CD4-positive, alpha-beta memory T cell (primary cell): ENCODE data around the gene LRIT1. TPM values are rescaled to one million over a fixed set of nuclear protein-coding genes. Genes with fewer than 3 reads are reported as not detected.

Source experiments
- CTCF ChIA-PET: fragments of 350-600 bp; sonication (Branson Sonifier 250); formaldehyde crosslinking; loops from one replicate; lab custom pipeline; 2021; ENCODE audit warnings: inconsistent platforms; ENCODE audit not compliant: partially characterized antibody; lab: Charles Lee
- POLR2A ChIA-PET: fragments of 350-600 bp; sonication (Branson Sonifier 250); formaldehyde crosslinking; loops from one replicate; lab custom pipeline; 2021; ENCODE audit not compliant: partially characterized antibody; lab: Charles Lee
- DNase-seq, 5 donors: peaks; one replicate each; pipeline versions ENCODE4 v3.0.0 to v3.0.0-alpha.2; 2020 to 2022; ENCODE audit warnings: mixed read lengths in 1 of 5
- H3K27ac ChIP-seq: one replicate; pipeline ENCODE4 v1.7.0; 2013; ENCODE audit warnings: low read depth, low read length
- H3K27me3 ChIP-seq: 2 replicates; pipeline ENCODE4 v1.7.0; 2013; ENCODE audit warnings: mild to moderate bottlenecking, low read length, moderate library complexity; ENCODE audit not compliant: insufficient read depth
- H3K36me3 ChIP-seq: 2 replicates; pipeline ENCODE4 v1.7.0; 2013; ENCODE audit warnings: mild to moderate bottlenecking, low read length, moderate library complexity; ENCODE audit not compliant: insufficient read depth
- H3K4me1 ChIP-seq: 2 replicates; pipeline ENCODE4 v1.7.0; 2013; ENCODE audit warnings: mild to moderate bottlenecking, low read length, moderate library complexity; ENCODE audit not compliant: insufficient read depth
- H3K4me3 ChIP-seq, 2 donors: one replicate each; pipeline ENCODE4 v1.7.0; 2013; ENCODE audit warnings: low read length in 2 of 2, mild to moderate bottlenecking in 1 of 2
- H3K9me3 ChIP-seq, 2 donors: one replicate each; pipeline ENCODE4 v1.7.0; 2013; ENCODE audit warnings: low read length in 2 of 2, control low read depth in 1 of 2; ENCODE audit not compliant: control insufficient read depth in 1 of 2
- H3K27ac Mint-ChIP-seq, 7 donors: one replicate each; pipeline ENCODE4 v1.8.0; 2020 to 2021; ENCODE audit warnings: mixed read lengths in 7 of 7, mild to moderate bottlenecking in 6 of 7, inconsistent platforms in 3 of 7, moderate library complexity in 3 of 7
- H3K27me3 Mint-ChIP-seq, 2 donors: one replicate each; pipeline ENCODE4 v1.8.0; 2020 to 2021; ENCODE audit warnings: mixed read lengths in 2 of 2
- H3K36me3 Mint-ChIP-seq, 2 donors: one replicate each; pipeline ENCODE4 v1.8.0; 2020 to 2021; ENCODE audit warnings: mixed read lengths in 2 of 2, inconsistent platforms in 1 of 2, mild to moderate bottlenecking in 1 of 2
- H3K4me1 Mint-ChIP-seq, 4 donors: one replicate each; pipeline ENCODE4 v1.8.0; 2020 to 2021; ENCODE audit warnings: mixed read lengths in 4 of 4, mild to moderate bottlenecking in 1 of 4
- H3K4me3 Mint-ChIP-seq, 8 donors: one replicate each; pipeline ENCODE4 v1.8.0; 2020 to 2021; ENCODE audit warnings: mixed read lengths in 8 of 8, mild to moderate bottlenecking in 7 of 8, moderate library complexity in 6 of 8, inconsistent platforms in 3 of 8
- H3K9me3 Mint-ChIP-seq, 8 donors: one replicate each; pipeline ENCODE4 v1.8.0; 2020 to 2021; ENCODE audit warnings: mixed read lengths in 8 of 8, mild to moderate bottlenecking in 5 of 8, inconsistent platforms in 3 of 8, moderate library complexity in 1 of 8
- intact Hi-C: fragments of 100-400 bp; cut with micrococcal nuclease; formaldehyde crosslinking; loops from one replicate; pipeline ENCODE4 v1.15.1; 2023
- polyA plus RNA-seq, 2 donors: library from polyadenylated mRNA; unstranded; fragments of 300-500 nt; fragmentation: Illumina TruSeq; gene quantifications; one replicate each; pipeline ENCODE4 v1.2.3, GENCODE V29; 2021
- total RNA-seq, 2 experiments: library from RNA; stranded (reverse); gene quantifications; one replicate each; pipeline ENCODE4 v1.2.3, GENCODE V29; 2021

Gene LRIT1
- total and polyA plus RNA-seq, 4 experiments from 2014 or later: not detected

DNA sequence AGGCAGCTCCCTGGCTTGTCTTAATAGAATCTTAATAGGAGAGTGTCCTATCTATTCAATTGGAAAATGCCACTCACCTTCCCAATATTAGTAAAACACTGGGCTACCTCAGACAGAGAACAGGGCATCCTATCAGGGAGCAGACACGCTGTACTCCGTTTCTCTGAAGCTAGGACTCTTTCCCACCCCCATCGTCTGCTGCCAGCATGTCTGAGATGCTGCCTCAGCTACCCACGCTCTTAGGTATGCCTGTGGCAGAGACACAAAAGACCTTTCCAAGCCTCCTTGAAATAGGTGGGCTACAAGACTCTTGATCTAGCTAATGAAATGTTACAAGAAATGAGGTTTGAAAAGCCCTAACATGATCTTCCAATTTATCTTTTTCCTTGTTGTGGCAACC is 13.5 kb downstream of the LRIT1 start:
- Mint-ChIP-seq H3K4me3 (no peak overlapping the region), H3K36me3 (no peaks in the 10 kb centered on the region), H3K9me3 (no peaks in the 10 kb centered on the region), H3K4me1 (no peaks in the 10 kb centered on the region), H3K27ac (no peak overlapping the region), H3K27me3 (peaks cover 6 to 29% of the 10 kb centered on the region in 2 donors)
- H3K27ac ChIP-seq: no peak overlapping the region
- POLR2A ChIA-PET: no interaction called here
- no peak for DNase-seq
- no peaks in the 10 kb centered on the region for H3K36me3 ChIP-seq
- no peaks in the 10 kb centered on the region for H3K9me3 ChIP-seq
- CTCF ChIA-PET: no interaction called here
- H3K4me1 ChIP-seq: no peaks in the 10 kb centered on the region
- H3K27me3 ChIP-seq: peaks cover 3% of the 10 kb centered on the region
- intact Hi-C loops: no loop called here
- no peak overlapping the region for H3K4me3 ChIP-seq

DNA sequence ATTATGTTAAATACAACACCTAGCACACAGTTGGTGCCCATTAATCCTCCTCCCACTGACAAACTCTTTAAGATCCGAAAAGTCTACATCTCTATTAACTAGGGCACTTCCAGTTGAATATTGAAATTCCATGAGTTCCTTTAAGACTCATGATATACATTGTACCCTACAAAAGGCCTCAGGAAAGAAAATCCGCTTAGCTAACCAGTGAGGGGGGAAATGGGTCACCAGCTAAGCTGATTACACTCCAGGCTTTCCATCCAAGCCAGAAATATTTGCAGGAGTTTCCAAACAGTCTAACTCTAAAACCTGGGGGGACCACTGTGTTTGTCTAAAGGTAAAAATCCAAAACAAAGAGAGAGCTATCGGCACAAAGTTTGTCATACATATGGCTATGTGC is 14.7 kb downstream of the LRIT1 start:
- Mint-ChIP-seq H3K4me3 (no peak overlapping the region), H3K27me3 (peaks cover 6 to 30% of the 10 kb centered on the region in 2 donors), H3K4me1 (no peaks in the 10 kb centered on the region), H3K27ac (no peak overlapping the region), H3K36me3 (no peaks in the 10 kb centered on the region), H3K9me3 (no peaks in the 10 kb centered on the region)
- Histone ChIP-seq H3K27ac (no peak overlapping the region), H3K4me1 (no peaks in the 10 kb centered on the region), H3K36me3 (no peaks in the 10 kb centered on the region), H3K4me3 (no peak overlapping the region), H3K27me3 (peaks cover 4% of the 10 kb centered on the region), H3K9me3 (no peaks in the 10 kb centered on the region)
- ChIA-PET POLR2A (no interaction called here), CTCF (no interaction called here)
- intact Hi-C loops: no loop called here
- no peak for DNase-seq

DNA sequence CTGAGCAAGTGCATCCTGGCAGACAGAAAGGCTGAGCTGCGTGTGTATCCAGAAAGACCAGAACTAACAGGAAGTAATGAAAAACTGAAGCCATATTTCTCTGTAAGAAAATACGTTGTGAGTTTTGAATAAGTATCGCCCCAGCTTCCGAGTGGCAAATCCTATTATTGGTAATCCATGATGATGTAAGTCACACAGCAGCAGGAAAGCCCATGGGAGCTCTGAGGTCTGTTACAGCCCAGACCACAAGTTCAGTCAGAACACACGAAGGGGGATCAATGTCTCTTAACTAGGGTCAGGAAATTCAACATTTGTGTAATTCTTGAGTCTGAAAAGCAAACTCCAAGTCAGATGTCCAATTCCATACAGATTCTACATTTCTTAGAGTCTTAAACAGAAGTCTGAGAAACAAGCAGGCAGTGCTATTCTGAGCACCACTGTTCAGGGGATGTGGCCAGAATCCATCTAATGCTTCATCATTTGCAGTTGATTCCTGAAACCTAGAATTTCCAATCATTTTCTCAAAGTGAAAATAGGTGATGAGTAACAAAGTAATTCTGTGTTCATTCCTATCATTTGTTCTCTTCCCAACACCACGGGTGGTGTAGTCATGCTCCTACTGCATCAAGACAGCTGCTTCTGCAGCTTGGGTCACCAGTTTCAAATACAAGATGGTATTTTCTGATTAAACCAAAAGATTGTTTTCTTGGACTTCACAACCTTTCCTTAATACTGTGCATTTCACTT is 15.7 kb downstream of the LRIT1 start, which contains the start of gene LRIT2:
Gene LRIT2, minus strand, starts transcription at position 118 of the 747 bp plus-strand sequence. Its CDS starts 24 bp downstream, at position 94.
- no peak within 1 kb of the TSS for H3K27ac ChIP-seq
- no peaks in the 10 kb centered on the region for H3K9me3 ChIP-seq
- Mint-ChIP-seq H3K36me3 (no peaks in the 10 kb centered on the region), H3K27ac (no peak within 1 kb of the TSS), H3K4me1 (no peaks in the 10 kb centered on the region), H3K27me3 (peaks cover 5 to 28% of the 10 kb centered on the region in 2 donors), H3K9me3 (peaks cover 0 to under 1% (median 0%) of the 10 kb centered on the region in 8 donors), H3K4me3 (no peak within 1 kb of the TSS)
- intact Hi-C loops: no loop called here
- H3K27me3 ChIP-seq: peaks cover 4% of the 10 kb centered on the region
- H3K36me3 ChIP-seq: no peaks in the 10 kb centered on the region
- CTCF ChIA-PET: no interaction called here
- POLR2A ChIA-PET: no interaction called here
- DNase-seq: no peak
- H3K4me1 ChIP-seq: no peaks in the 10 kb centered on the region
- H3K4me3 ChIP-seq: no peak within 1 kb of the TSS

DNA sequence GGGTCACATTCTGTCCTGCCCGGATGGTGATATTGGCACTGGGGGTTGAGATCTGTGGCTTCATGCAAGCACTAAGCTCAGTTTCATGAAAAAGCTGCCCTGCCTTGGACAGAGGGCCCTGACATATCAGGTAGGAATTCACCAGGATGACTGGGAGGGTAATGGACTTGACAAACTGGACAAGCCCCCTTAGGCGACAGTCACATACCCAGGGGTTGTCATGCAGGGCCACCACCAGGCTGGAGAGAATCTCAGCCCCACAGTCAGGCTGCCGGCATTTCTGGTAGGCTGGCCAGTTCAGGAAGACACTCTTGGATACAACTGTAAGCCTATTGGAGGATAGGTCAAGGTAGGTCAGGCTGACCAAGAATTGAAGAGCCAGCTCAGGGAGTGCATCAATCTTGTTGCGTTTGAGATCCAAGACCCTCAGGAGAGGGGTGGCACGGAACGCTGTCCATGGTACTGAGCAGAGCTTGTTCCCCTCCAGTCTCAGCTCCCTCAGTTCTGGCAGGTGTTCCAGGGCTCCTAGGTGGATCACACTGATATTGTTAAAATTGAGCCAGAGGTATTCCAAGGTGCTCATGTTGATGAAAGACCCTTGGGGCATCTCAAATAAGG is 16.8 kb downstream of the LRIT1 start:
- no peak overlapping the region for H3K4me3 Mint-ChIP-seq
- no peak overlapping the region for H3K27ac Mint-ChIP-seq
- POLR2A ChIA-PET: no interaction called here
- no peaks in the 10 kb centered on the region for H3K4me1 ChIP-seq
- CTCF ChIA-PET: no interaction called here
- H3K9me3 Mint-ChIP-seq: peaks cover 0 to 4% (median 0%) of the 10 kb centered on the region in 8 donors
- H3K27me3 ChIP-seq: peaks cover 4% of the 10 kb centered on the region
- peaks cover 5 to 28% of the 10 kb centered on the region in 2 donors for H3K27me3 Mint-ChIP-seq
- H3K4me1 Mint-ChIP-seq: no peaks in the 10 kb centered on the region
- DNase-seq: no peak
- no peak overlapping the region for H3K27ac ChIP-seq
- no peaks in the 10 kb centered on the region for H3K9me3 ChIP-seq
- intact Hi-C loops: no loop called here
- H3K36me3 Mint-ChIP-seq: no peaks in the 10 kb centered on the region
- no peak overlapping the region for H3K4me3 ChIP-seq
- no peaks in the 10 kb centered on the region for H3K36me3 ChIP-seq

DNA sequence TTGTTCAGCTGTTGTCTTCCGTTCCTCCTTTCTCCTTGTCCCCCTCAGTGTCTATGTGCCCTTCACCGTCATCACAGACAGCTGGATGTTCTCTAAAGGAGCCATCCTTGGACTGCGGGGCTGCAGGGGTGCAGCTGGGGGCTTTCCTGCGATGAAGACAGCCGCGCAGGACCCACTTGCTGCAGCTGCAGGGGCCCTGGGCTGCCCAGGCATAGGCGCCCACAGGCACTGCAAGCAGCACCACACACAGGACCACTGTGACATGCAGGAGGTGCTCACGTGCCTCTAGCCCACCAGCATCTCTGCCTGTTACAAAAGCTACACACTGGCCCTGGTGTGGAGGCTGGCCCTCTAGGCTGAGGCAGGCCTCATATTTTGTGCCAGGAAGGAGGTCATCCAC is 19.4 kb downstream of the LRIT1 start:
- H3K4me3 ChIP-seq: no peak overlapping the region
- Mint-ChIP-seq H3K4me3 (no peak overlapping the region), H3K36me3 (no peaks in the 10 kb centered on the region), H3K4me1 (no peaks in the 10 kb centered on the region), H3K27me3 (peaks cover 6 to 25% of the 10 kb centered on the region in 2 donors), H3K27ac (no peak overlapping the region), H3K9me3 (peaks cover 0 to 6% (median 0%) of the 10 kb centered on the region in 8 donors)
- ChIA-PET CTCF (no interaction called here), POLR2A (no interaction called here)
- no peak for DNase-seq
- peaks cover 4% of the 10 kb centered on the region for H3K27me3 ChIP-seq
- H3K27ac ChIP-seq: no peak overlapping the region
- H3K9me3 ChIP-seq: no peaks in the 10 kb centered on the region
- no peaks in the 10 kb centered on the region for H3K4me1 ChIP-seq
- H3K36me3 ChIP-seq: no peaks in the 10 kb centered on the region
- intact Hi-C loops: no loop called here

DNA sequence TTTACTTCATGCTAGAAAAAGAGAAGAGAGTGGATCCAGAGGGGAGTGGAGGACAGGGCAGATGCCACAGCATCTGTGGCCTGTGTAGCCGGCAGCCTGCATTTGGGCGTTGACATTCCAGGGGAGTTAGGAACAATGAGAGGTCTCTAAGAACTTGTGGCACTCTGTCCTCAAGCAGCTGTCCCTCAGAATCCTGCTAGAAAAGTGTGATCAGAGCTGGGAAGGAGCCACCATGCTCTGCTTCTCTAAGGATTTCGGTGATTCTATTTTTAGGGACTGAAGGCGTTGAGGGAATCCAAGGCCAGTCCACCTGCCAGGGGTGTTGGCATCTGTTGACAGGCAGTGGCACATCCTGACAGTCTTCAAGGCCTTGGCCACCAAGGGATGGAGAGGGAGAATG is 23.6 kb downstream of the LRIT1 start:
- Mint-ChIP-seq H3K4me1 (peaks cover 0 to 2% (median under 1%) of the 10 kb centered on the region in 4 donors), H3K27ac (no peak overlapping the region), H3K9me3 (peaks cover 0 to 6% (median 0%) of the 10 kb centered on the region in 8 donors), H3K4me3 (no peak overlapping the region), H3K36me3 (no peaks in the 10 kb centered on the region), H3K27me3 (peaks cover 3 to 10% of the 10 kb centered on the region in 2 donors)
- ChIA-PET POLR2A (no interaction called here), CTCF (no interaction called here)
- H3K27ac ChIP-seq: no peak overlapping the region
- DNase-seq: no peak
- H3K4me1 ChIP-seq: no peaks in the 10 kb centered on the region
- H3K9me3 ChIP-seq: no peaks in the 10 kb centered on the region
- intact Hi-C loops: no loop called here
- H3K27me3 ChIP-seq: peaks cover under 1% of the 10 kb centered on the region
- H3K36me3 ChIP-seq: no peaks in the 10 kb centered on the region
- H3K4me3 ChIP-seq: no peak overlapping the region

DNA sequence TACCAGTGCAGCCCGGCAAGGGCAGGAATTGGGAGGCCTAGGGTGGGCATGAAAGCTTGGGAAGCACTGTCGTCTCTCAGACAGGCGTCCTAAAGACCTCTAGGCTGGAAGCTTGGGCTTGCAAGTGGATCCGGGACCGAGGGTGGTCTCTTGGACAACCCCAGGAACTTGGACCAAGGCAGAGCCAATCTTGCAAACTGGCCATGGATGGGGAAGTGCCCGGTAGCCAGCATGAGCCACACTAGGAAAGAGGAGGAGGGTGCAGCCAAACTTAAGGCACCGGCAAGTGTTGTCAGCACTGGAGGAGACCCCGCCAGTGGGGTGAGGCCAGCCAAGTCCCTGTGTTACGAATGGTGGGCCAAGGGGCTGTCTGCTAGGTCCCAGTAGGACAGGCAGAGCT is 24.5 kb downstream of the LRIT1 start:
- H3K36me3 Mint-ChIP-seq: no peaks in the 10 kb centered on the region

More for the DNA sequence above, 24.5 kb downstream of the LRIT1 start:
- Histone ChIP-seq H3K9me3 (no peaks in the 10 kb centered on the region), H3K27ac (no peak overlapping the region), H3K4me3 (no peak overlapping the region), H3K27me3 (no peaks in the 10 kb centered on the region), H3K36me3 (no peaks in the 10 kb centered on the region), H3K4me1 (no peaks in the 10 kb centered on the region)
- intact Hi-C loops: no loop called here
- CTCF ChIA-PET: interaction anchor here (1.8 kb wide), 1 partner anchor 11 kb away, joined by 7 read pairs; no protein-coding TSS in a partner anchor
- peaks cover 0 to 6% (median 0%) of the 10 kb centered on the region in 8 donors for H3K9me3 Mint-ChIP-seq
- H3K27ac Mint-ChIP-seq: no peak overlapping the region
- H3K4me3 Mint-ChIP-seq: no peak overlapping the region
- peaks cover 9% of the 10 kb centered on the region in 2 donors for H3K27me3 Mint-ChIP-seq
- POLR2A ChIA-PET: no interaction called here
- no peak for DNase-seq
- H3K4me1 Mint-ChIP-seq: peaks cover 0 to 2% (median under 1%) of the 10 kb centered on the region in 4 donors
